Upper lobe of left lung (tissue), 4 donors: ENCODE data around the gene ANO2.

Source experiments
- CTCF ChIP-seq, 6 experiments: fragments of 450-650 bp in 4 of 6; fragments of 200-600 bp in 2 of 6; sonication (generic) in 2 of 6; IDR thresholded peaks; one replicate each; pipeline ENCODE4 v1.5.1; 2016 to 2019; ENCODE audit warnings: antibody characterized with exemption in 6 of 6
- POLR2A ChIP-seq, 4 donors: fragments of 450-650 bp; IDR thresholded peaks; one replicate each; pipeline ENCODE4 v1.5.1; 2016 to 2017; ENCODE audit warnings: antibody characterized with exemption in 4 of 4, mild to moderate bottlenecking in 2 of 4
- POLR2AphosphoS5 ChIP-seq, 2 donors: sonication (generic); formaldehyde crosslinking; IDR thresholded peaks; one replicate each; pipeline ENCODE4 v1.5.1; 2017; ENCODE audit warnings: antibody characterized with exemption in 2 of 2

GRCh38 chr12:5557906-5558305 lies 387.2 kb downstream of the ANO2 start:
- no peak for TF ChIP-seq CTCF (IDR thresholded peaks at IDR 0.05)
- no peak for TF ChIP-seq POLR2A (IDR thresholded peaks at IDR 0.05)
- no peak for TF ChIP-seq POLR2AphosphoS5 (IDR thresholded peaks at IDR 0.05)
